NCI-H1930 (cell line): Measurements from ENCODE around the gene TARBP2.
"Not testable (repeated sequence)": the region's sequence is repeated elsewhere in the genome, so short reads cannot be mapped to it uniquely, and the experiment has no call there.

Experiments used
- DNase-seq, 2 experiments: peaks; one replicate each; lab custom pipeline; 2025; lab: John Stamatoyannopoulos, UW

Gene TARBP2

DNA sequence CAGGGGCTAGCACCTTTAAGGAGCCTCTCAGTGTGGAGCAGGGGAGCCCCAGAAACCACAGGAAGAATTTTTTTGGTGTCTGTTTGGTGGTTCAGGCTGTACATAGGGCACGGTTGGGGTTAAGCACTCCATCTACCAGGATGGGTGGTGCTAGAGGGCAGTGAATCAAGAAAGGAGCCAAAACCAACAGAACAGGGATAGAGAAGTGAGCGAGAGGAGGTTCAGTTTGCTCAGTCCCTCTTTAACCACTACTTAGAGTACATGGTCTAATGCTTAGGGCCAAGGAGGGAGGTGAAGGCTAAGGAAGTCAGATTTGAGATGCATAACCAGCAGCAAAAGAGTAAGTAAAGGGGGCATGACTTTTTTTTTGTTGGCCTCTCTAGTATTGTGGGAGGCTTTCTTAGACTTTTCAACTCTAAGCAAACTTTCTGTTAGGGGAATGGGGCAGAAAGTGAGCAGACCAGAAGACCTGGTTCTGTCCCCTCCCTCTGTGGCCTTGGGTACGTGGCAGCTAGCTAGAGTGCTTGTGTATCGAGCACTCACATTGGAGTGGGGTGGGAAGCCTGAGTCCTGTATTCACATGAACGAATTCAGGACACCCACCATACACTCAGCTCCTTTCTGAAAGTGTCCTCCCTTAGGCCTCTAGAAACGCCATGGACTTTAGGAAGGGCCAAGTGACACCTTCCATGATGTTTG, 12.8 kb downstream of the TARBP2 start:
- DNase-seq, result no peak

DNA sequence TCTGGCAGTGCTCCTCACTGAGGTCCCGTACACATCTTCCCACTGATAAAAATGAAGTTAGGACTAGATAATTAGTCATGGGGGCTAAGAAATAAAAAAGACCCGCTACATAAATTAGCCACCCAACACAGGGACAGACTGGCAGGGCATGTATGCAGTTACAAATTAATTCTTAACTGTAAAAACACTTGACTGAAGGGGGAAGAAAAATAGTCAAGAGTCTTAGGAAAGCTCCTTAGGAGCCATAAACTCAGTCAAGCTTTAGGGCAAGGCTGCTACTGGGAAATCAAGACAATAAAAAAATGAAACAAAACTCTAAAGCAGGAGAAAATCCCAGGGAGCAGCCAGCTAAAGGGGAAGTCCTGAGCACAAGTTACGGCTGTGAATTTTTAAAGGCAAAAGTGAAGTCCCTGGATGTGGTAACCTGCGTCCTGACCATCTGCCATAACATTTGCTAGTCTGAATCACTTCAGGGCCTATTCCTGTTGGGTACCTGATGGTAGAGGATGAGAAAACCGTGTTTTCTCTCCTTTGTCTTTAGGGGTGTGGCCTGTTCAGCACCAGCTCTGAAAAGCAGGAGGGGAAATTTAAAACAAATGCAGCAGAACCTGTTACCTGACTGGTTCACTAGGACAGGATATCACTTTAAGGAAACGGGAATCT, 13.7 kb downstream of the TARBP2 start:
- no peak for DNase-seq

DNA sequence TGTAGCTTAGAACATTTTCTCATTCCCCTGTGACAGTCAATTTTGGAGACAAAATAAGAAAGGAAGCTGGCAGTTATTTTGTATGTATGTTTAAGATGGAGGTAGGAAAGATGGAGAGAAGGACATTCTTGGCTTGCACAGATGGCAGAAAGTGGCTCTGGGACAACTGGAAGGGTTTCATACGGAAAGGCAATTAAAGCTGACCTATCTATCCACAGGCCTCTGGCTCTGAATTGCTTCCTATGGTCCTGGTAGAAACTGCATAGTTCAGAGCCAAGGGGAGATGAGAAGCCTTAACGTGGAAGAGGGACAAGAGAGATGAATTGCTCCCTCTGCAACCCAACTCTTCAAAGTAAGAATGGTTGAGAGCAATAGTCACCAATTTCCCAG, 14.2 kb downstream of the TARBP2 start:
- DNase-seq, result no peak

DNA sequence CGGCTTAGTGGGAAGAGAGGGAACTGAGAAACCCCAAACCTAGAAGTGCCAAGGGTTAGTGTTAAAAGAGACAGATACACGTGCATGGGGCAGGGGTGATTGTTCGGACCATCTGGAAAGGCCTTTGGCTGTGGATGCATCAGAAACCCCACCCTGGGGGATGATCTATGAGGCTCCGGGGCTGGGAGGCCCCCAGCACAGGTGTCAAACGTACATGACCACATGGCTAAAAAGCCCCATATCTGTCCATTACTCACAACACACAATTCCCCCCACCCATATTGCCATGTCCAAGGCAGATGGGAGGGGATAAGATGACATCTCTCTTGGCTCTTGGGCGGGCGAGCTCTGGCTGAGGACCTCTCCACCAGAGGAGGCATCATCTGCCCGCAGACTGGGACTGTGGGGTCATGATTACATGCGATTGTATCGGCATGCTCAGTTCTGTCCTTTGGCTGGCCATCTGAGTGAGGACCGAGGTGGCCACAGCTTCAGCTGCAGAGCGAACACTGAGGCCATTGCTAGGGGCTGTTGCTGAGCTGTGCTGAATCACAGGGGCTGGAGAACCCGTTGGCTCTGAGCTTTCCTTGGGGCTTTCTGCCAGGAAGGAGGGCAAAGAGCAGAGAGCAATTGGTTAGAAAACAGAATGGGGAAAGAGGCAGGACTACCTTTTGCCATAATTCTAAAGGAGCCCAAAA, 15.8 kb downstream of the TARBP2 start:
- no peak for DNase-seq

DNA sequence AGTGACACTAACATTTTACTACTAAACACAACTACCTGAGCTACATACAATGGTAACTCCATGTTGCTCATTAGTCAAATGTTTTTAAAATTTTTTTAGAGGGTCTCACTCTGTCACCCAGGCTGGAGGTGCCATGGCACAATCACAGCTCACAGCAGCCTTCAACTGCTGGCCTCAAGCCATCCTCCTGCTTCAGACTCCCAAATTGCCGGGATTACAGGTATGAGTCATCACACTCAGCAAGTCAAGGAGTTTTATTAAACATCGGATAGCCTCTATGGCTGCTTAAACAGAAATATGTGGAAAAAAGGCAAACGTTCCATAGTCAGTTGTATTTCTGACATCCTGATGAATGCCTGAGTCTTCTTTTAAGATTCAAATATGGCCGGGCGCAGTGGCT, 17.3 kb downstream of the TARBP2 start:
- no peak for DNase-seq

DNA sequence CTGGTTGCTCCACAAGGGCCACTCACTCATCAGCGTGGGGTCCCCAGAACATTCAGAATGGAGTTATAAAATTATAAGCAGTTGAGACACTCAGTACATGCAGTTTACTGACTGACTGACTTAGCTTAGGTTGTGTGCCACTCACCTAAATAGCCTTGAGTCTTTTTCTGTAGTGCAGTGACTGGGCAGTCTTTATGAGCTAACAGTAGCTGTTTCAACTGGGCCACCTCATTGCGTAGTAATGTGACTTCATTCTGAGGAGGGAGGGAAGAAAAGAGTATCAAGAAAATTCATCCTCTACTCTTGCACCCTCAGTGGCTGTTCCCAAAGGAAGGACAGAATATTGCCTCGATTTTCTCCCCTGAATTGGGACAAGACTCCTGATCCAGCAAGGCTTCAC, 22.0 kb downstream of the TARBP2 start:
- DNase-seq, result no peak

DNA sequence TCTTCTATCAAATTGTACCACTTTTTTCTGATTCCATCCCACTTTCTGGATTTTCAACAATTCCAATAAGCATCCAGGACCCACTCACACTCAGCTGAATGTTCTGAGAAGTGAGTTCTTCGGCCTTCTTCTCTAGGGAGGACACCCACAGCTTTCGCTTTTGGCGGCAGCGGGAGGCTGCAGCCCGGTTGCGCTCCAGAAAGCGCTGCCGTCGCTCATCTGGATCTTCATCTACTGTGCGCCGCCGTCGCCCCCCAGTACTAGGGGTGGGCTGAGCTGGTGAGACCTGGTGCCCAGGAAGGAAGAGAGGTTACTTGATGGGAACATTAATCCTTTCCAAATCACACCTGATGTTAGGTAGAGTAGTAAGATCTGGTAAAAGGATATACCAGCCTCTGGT, 23.4 kb downstream of the TARBP2 start:
- no peak for DNase-seq

DNA sequence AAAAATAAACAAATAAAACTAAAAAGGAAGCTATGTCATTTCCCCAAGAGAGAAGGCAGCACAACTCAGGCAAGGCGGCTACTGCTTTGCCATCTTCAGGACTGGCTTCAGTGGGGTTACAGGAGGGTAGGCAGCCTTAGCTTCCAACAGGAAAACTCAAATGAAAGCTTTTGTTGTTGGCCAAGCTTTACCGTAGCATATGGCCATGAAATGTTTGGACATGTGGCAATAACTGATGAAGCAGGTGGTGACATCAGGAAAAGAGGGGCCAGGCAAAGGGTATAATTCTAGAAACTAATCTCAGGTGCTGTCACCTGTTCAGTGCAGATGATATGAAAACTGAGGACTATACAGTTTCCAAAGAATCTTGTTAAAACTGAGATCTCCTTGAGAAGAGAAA, 29.0 kb downstream of the TARBP2 start:
- DNase-seq, result no peak

DNA sequence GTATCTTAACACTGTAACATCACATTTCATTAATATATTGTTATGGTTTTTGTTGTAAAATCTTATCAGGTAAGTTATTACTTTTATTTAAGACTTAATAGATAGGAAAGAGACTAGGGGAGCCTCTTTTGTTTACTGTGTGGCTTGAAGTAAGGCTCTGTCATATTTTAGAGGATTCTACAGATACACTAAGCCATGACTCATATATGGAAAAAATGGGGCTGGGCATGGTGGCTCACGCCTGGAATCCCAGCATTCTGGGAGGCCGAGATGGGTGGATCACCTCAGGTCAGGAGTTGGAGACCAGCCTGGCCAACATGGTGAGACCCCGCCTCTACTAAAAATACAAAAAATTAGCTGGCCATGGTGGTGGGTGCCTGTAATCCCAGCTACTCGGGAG, 29.8 kb downstream of the TARBP2 start:
- DNase-seq, result no peak

DNA sequence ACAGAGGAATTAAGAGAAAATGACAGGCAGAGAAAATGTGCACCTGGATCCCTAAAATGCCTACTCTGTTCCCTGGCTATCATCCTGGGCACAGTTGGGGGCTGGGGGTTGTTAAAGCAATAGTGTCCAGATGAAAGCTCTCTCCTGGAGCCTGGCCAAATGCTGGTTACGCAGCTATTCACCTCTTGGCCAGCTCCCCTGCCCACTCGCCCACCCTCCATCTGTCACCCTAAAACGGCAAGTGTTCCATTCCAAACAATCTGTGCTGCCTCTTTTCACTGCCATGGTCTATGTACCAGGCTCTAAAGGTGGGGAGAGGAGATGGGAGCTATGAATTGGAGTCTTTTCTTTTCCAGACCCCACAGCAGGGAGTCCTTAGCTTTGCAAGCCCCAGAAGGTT, 30.9 kb downstream of the TARBP2 start:
- no peak for DNase-seq

DNA sequence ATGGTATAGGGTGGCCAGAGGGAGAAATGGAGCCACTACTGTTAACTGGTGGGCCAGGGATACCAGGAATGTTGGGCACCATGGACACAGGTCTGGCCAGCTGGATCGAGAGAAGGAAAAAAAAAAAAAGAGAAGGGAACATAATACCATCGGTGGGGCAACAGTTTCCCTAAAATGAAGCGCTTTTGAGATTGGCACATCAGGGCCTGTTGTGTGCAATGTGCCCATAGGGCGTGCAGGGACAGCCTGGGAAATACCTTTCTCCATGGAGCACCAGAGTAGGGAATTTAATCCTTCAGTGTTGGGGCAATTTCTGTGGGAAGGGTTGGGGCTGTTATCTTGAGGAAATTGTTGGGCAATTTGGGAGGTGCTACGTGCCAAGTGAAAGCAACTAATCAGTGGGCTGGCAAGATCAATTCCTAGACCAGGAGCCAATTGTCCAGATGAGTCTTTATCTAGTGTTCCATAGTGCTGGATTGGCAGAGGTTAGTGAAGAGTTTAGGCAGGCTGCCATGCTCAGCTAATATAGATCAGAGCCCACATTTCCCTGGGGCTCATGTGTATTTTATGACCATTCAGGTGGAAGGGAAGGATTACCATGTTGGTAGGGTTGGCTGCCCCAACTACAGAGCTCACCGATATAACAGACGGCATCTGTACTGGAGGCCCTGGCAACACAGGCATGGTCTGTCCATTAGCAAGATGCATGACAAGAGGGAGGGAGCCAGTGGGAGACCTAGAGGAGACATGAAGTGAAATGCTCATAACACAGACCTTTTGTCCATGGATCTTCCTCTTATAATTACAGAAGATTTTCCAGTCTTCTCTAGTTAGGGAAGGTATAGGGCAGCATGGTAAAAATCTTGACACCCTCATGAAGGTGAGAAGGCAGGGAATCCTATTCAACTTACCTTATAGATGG, 31.7 kb downstream of the TARBP2 start:
- no peak for DNase-seq

DNA sequence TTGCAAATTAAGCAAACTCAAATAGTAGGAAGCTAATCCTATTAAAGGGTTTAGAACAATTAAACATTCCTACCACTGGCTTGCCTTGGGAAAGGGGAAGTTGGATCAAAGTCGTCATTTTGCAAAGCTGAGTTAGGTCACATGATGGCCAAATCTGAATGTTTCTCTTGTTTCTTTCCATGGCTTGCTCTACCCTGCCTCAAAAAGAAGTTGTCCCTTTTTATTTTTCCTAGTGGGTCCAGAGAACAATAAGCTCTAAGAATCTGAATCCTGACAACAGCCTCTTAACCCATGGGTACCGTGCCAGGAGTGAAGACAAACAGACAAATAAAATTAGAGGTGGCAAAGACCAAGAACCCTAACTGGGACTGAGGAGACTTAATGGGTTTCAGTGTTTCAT, 32.4 kb downstream of the TARBP2 start:
- DNase-seq, result no peak

DNA sequence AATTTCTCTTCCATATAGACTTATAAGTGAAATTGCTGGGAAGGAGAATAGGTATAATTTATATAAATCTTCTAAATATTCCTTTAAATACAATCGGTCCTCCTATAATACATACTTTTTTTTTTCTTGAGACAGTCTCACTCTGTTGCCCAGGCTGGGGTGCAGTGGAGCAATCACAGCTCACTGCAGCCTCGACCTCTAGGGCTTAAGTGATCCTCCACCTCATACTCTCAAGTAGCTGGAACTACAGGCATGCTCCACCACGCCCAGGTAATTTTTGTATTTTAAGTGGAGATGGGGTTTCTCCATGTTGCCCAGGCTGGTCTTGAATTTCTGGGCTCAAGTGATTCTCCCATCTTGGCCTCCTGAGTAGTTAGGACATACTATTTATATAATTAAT, 35.9 kb downstream of the TARBP2 start:
- DNase-seq, result no peak

DNA sequence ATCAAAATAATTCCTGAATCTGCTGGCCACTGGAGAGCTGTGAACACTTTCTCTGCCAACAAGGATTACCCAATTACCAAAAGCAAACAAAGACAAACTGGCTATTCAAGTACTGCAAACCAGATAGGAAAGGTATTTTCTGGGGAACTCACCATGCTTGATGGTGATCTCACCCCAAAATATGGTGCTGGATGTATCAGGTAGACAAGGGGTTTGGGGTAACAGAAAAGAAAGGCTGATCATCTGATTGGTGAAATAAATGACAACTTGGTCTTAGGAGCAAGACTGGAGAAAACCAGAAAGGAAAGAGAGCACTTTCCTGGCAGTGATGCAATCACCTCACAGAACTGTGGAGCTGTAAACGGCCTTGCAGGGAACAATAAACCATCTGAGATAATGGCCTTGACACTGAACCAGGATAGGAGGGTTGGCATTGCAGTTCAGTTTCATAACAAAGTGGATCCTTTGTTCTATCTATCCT, 37.2 kb downstream of the TARBP2 start:
- peak; percentile 25 to 68 for DNase-seq

DNA sequence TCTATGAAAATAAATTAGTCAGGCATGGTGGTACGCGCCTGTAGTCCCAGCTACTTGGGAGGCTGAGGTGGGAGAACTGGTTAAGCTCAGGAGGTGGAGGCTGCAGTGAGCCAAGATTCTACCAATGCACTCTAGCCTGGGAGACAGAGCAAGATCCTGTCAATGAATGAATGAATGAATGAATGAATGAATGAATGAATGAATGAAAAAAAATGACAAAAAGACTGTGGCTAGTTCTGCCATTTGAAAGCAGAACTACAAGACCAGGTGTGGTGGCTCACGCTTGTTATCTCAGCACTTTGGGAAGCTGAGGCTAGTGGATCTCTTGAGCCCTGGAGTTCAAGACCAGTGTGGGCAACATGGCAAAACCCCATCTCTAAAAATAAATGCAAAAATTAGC, 38.4 kb downstream of the TARBP2 start:
- no peak for DNase-seq

DNA sequence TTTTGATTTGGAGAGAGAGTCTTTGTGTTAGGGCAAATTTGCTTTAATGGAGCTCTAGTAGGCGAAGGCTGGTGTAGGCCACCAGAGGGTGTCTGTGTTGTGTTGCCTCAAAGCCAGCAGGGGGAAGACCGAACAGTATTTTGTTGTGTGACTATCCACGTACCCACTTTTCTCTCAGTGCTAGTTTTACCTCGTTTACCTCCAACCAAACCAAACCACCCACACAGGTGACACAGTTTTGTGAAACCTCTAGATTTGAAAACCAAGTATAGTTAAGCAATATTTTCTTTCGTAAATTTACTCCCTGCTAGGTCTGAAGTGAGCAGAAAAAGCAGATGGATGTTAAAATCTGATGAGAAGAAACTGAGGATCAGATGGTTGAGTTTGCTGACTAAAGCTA, 42.5 kb downstream of the TARBP2 start:
- peak; percentile 53 for DNase-seq

DNA sequence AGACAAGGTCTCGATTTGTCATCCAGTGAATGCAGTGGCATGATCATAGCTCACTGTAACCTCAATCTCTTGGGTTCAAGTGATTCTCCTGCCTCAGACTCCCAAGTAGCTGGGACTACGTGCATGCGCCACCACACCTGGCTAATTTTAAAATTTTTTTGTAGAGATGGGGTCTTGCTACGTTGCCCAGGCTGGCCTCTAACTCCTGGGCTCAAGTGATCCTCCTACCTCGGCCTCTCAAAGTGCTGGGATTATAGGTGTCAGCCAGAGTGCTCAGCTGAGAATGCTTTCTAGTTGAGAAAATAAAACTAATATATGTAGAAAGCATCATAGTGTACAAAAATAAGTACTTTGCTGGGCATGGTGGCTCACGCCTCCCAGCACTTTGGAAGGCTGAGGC, 47.3 kb downstream of the TARBP2 start:
- DNase-seq, result not testable (repeated sequence)

DNA sequence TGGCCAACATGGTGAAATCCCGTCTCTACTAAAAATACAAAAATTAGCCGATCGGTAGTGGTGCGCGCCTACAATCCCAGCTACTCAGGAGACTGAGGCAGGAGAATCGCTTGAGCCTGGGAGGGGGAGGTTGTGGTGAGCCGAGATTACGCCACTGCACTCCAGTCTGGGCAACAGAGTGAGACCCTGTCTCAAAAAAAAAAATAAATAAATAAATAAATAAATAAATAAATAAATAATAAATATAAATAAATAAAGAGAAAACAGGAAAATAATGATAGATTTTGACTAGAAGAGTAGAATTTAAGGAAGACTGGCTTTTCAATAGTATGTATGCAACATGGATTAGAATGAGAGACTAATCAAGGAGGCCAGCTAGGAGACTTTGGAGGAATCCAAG, 49.0 kb downstream of the TARBP2 start:
- DNase-seq, result not testable (repeated sequence)

DNA sequence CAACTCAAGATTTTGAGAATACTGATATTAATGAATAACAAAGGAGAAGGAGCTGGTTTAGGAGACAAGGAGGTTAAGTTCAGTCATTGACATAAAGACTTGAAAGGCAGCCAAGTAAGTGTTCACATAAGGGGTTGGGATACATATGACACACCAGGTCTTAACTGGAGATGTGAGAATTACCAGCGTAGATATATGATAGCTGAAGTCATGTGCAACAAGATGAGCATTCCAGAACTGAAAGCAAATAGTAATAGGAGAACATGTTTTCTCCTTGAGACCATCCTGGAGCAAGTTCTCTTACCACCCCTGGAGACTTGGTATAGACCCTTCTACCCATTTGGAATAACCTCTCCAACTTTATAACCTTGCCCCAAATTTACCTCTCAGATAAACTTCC, 49.5 kb downstream of the TARBP2 start:
- no peak for DNase-seq

DNA sequence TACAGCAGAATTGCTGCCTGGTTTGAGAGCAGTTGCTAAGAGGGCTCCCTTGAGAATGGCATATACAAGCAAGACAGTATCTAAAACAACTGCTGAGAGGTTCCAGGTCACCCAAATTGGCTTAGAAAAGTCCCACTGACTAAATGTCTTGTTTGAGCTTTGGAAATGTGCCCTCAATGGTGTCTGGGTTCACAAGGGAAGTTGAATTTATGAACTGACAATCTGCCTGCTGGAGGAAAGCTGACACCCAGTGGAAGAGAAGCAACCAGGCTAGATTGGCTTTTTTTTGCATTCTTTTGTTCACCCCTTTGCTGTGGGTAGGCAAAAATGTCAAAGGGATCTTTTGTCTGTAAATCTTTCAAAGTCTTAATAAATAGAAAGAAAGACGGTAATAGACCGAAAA, 50.8 kb downstream of the TARBP2 start:
- no peak for DNase-seq

DNA sequence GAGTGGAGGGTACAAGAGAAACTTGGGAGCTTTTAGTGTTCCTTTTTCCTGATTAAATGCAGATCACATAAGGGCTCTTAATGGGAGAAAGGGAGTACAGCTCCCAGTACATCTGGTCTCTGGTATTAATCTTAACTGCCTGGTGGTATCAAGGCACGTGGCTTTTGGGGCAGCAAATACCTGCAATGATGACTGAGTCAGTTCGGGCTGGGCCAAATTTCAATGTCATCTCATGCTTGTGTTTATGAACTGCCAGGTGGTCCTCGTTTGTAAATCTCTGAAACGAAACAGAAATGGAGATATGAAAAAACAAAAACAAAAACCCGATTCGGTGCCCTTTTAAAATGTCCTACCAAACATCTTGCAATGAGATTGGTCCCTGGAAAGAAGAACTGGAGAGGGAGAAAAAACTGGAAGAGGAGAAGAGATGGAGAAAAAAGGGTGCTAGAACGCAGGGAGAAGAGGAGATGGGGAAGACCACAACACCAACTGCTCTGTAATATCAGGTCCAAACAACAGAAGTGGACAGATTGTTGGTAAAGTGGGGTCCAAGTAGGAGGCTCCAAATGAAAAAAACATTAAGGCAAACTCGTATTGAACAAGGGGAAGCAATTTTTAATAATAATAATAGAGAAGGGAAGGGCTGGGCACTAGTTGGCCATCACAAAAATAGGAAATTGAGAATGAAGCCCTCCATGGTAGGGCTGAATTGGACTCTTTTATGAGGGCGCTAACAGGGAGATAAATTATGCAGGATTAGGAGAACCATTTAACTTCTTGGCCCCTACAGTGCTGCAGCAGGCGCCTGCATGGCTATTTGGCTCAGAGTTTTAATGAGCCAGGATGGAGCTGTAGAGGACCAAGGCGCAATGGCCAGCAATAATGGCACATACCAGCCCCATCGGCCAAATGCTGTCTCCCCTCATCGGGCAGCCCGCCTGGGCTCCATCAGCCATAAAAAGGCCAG, 51.6 kb downstream of the TARBP2 start:
- no peak for DNase-seq
